Fibroblast of upper back skin (primary cell): ENCODE measurements around the gene CCL24.
"Not testable (repeated sequence)": the region's sequence is repeated elsewhere in the genome, so short reads cannot be mapped to it uniquely, and the experiment has no call there.

ENCODE experiments used
- DNase-seq: peaks from one replicate; pipeline ENCODE4 v3.0.0-alpha.2; 2013

The CCL24 gene

GRCh38 chr7:75818472-75818871, 4.9 kb upstream of the CCL24 start:
- DNase-seq: no peak

GRCh38 chr7:75817116-75817515, 3.5 kb upstream of the CCL24 start:
- no peak for DNase-seq

GRCh38 chr7:75815418-75816064, 1.9 kb upstream of the CCL24 start:
- DNase-seq: no peak

- DNase-seq: peak; percentile 20
Observed at GRCh38 chr7:75814407-75814947, 871 bp upstream of the CCL24 start.

GRCh38 chr7:75813084-75813483, 522 bp downstream of the CCL24 start:
- DNase-seq: peak; percentile 22

GRCh38 chr7:75811894-75812678, 1.5 kb downstream of the CCL24 start:
- DNase-seq: no peak

GRCh38 chr7:75809396-75809795, 4.2 kb downstream of the CCL24 start:
- no peak for DNase-seq

GRCh38 chr7:75808106-75808505, 5.5 kb downstream of the CCL24 start:
- no peak for DNase-seq

GRCh38 chr7:75807452-75807851, 6.2 kb downstream of the CCL24 start:
- DNase-seq: no peak

- DNase-seq: no peak
Observed at GRCh38 chr7:75806560-75807307, 6.9 kb downstream of the CCL24 start.

- DNase-seq: no peak
Observed at GRCh38 chr7:75804705-75805104, 8.9 kb downstream of the CCL24 start.

GRCh38 chr7:75804004-75804403, 9.6 kb downstream of the CCL24 start:
- DNase-seq: no peak

- DNase-seq: no peak
Observed at GRCh38 chr7:75802552-75802821, 11.1 kb downstream of the CCL24 start.

GRCh38 chr7:75798770-75799169, 14.8 kb downstream of the CCL24 start:
- DNase-seq: no peak

- no peak for DNase-seq
Observed at GRCh38 chr7:75796420-75796819, 17.2 kb downstream of the CCL24 start.

GRCh38 chr7:75795831-75796285, 17.7 kb downstream of the CCL24 start:
- no peak for DNase-seq

- DNase-seq: no peak
Observed at GRCh38 chr7:75793676-75794075, 19.9 kb downstream of the CCL24 start.

GRCh38 chr7:75792567-75792966, 21.0 kb downstream of the CCL24 start:
- not testable (repeated sequence) for DNase-seq

- DNase-seq: no peak
Observed at GRCh38 chr7:75789361-75789924, 24.2 kb downstream of the CCL24 start.

- DNase-seq: not testable (repeated sequence)
Observed at GRCh38 chr7:75788154-75788847, 25.3 kb downstream of the CCL24 start.

- DNase-seq: not testable (repeated sequence)
Observed at GRCh38 chr7:75783058-75783457, 30.5 kb downstream of the CCL24 start.

GRCh38 chr7:75780647-75781273, 32.8 kb downstream of the CCL24 start:
- DNase-seq: not testable (repeated sequence)
